Fibroblast of lung (primary cell): ENCODE results near the gene TRIP12. TPM values are rescaled to one million over a fixed set of nuclear protein-coding genes. Genes with fewer than 3 reads are reported as not detected.
"Not testable (repeated sequence)": the region's sequence is repeated elsewhere in the genome, so short reads cannot be mapped to it uniquely, and the experiment has no call there.

Source experiments
- DNase-seq, 2 donors: peaks; one replicate each; pipeline versions ENCODE4 v3.0.0 to v3.0.0-alpha.2; 2010; ENCODE audit warnings: low read depth in 2 of 2
- H2AFZ ChIP-seq: 2 replicates; pipeline ENCODE4 v1.5.1; 2012; ENCODE audit warnings: low read length, control low read depth, inconsistent platforms
- H3K27ac ChIP-seq: 2 replicates; pipeline ENCODE4 v1.5.1; 2011; ENCODE audit warnings: low read length, control low read depth; ENCODE audit not compliant: insufficient read depth
- H3K27me3 ChIP-seq: 2 replicates; pipeline ENCODE4 v1.5.1; 2011; ENCODE audit warnings: mild to moderate bottlenecking, low read length; ENCODE audit not compliant: control insufficient read depth, insufficient read depth
- H3K36me3 ChIP-seq: 2 replicates; pipeline ENCODE4 v1.5.1; 2011; ENCODE audit warnings: low read length; ENCODE audit not compliant: control insufficient read depth, insufficient read depth
- H3K4me1 ChIP-seq: 2 replicates; pipeline ENCODE4 v1.5.1; 2011; ENCODE audit warnings: low read length; ENCODE audit not compliant: control insufficient read depth, insufficient read depth; ENCODE audit errors: extremely low read depth
- H3K4me2 ChIP-seq: 2 replicates; pipeline ENCODE4 v1.5.1; 2011; ENCODE audit warnings: low read length, control low read depth; ENCODE audit not compliant: insufficient read depth; ENCODE audit errors: extremely low read depth
- H3K4me3 ChIP-seq, 4 experiments: fragments of 200-600 bp in 1 of 4; sonication (generic) in 1 of 4; replicated peaks in 1 of 4; 2 replicates each; pipeline ENCODE4 v1.5.1; 2011 to 2016; ENCODE audit warnings: low read length in 4 of 4, low read depth in 3 of 4, mild to moderate bottlenecking in 3 of 4, control low read depth in 2 of 4, inconsistent platforms in 1 of 4, mixed read lengths in 1 of 4; ENCODE audit not compliant: insufficient read depth in 1 of 4; ENCODE audit errors: control extremely low read depth in 1 of 4
- H3K79me2 ChIP-seq: 2 replicates; pipeline ENCODE4 v1.5.1; 2012; ENCODE audit warnings: mild to moderate bottlenecking, low read length, inconsistent platforms; ENCODE audit not compliant: control insufficient read depth, insufficient read depth
- H3K9ac ChIP-seq: 2 replicates; pipeline ENCODE4 v1.5.1; 2011; ENCODE audit warnings: mild to moderate bottlenecking, low read length, control low read depth; ENCODE audit not compliant: insufficient read depth
- H3K9me3 ChIP-seq: 2 replicates; pipeline ENCODE4 v1.5.1; 2012; ENCODE audit warnings: low read depth, low read length; ENCODE audit not compliant: control insufficient read depth, insufficient read depth
- H4K20me1 ChIP-seq: 2 replicates; pipeline ENCODE4 v1.5.1; 2011; ENCODE audit warnings: low read length; ENCODE audit not compliant: control insufficient read depth, insufficient read depth; ENCODE audit errors: extremely low read depth
- CTCF ChIP-seq, 2 donors: IDR thresholded peaks in 1 of 2; conservative IDR thresholded peaks in 1 of 2; 1 replicate in 1 of 2; 2 replicates in 1 of 2; pipeline ENCODE4 v1.5.1; 2011 to 2012; ENCODE audit warnings: low read length in 2 of 2, control low read depth in 1 of 2, inconsistent platforms in 1 of 2, low read depth in 1 of 2, mild to moderate bottlenecking in 1 of 2
- EZH2 ChIP-seq: IDR thresholded peaks from 2 replicates; pipeline ENCODE4 v1.5.1; 2012; ENCODE audit warnings: low read length, control low read depth, mild to moderate bottlenecking; ENCODE audit errors: missing control alignments
- polyA plus RNA-seq, 2 donors: library from polyadenylated mRNA; depleted of rRNA in 1 of 2; stranded (reverse) in 1 of 2; unstranded in 1 of 2; fragments of >200 nt; gene quantifications; 2 replicates each; pipeline ENCODE4 v1.2.1, GENCODE V29; 2011 to 2012; ENCODE audit warnings: missing spikeins in 1 of 2
- total RNA-seq: library from RNA; depleted of rRNA; stranded (reverse); fragments of >200 nt; gene quantifications from 2 replicates; pipeline ENCODE4 v1.2.1, GENCODE V29; 2014

Gene TRIP12
- total and polyA plus RNA-seq, 2 donors (not counting 1 experiment from before 2014, with no cell fraction given), result 122 to 277 TPM

GRCh38 chr2:229794636-229795035, 127.2 kb downstream of the TRIP12 start:
- Histone ChIP-seq H3K36me3 (peaks cover 11% of the 10 kb centered on the region), H3K27me3 (no peaks in the 10 kb centered on the region), H3K4me3 (no peak overlapping the region), H4K20me1 (no peaks in the 10 kb centered on the region), H3K9ac (no peak overlapping the region), H3K9me3 (no peaks in the 10 kb centered on the region), H3K79me2 (no peaks in the 10 kb centered on the region), H3K4me1 (no peaks in the 10 kb centered on the region), H2AFZ (no peak overlapping the region), H3K4me2 (no peak overlapping the region), H3K27ac (no peak overlapping the region)
- no peak for TF ChIP-seq CTCF (conservative IDR thresholded peaks at IDR 0.05 in 1 of 2, IDR thresholded peaks at IDR 0.05 in 1 of 2; ENCODE audit: low read depth in 1 of 2, low read length in 2 of 2)
- no peak for TF ChIP-seq EZH2
- no peak for DNase-seq

GRCh38 chr2:229786289-229786688, 135.5 kb downstream of the TRIP12 start:
- H2AFZ ChIP-seq, H4K20me1 ChIP-seq, H3K36me3 ChIP-seq, H3K27ac ChIP-seq, DNase-seq, H3K4me3 ChIP-seq, H3K4me2 ChIP-seq, H3K27me3 ChIP-seq, H3K4me1 ChIP-seq, H3K79me2 ChIP-seq, H3K9ac ChIP-seq, H3K9me3 ChIP-seq: not testable (repeated sequence)

GRCh38 chr2:229784791-229785190, 137.0 kb downstream of the TRIP12 start:
- H3K9ac ChIP-seq, result no peak overlapping the region
- no peaks in the 10 kb centered on the region for H3K9me3 ChIP-seq
- H3K4me3 ChIP-seq, result no peak overlapping the region
- no peaks in the 10 kb centered on the region for H4K20me1 ChIP-seq
- no peak overlapping the region for H3K27ac ChIP-seq
- TF ChIP-seq EZH2 (no peak), CTCF (conservative IDR thresholded peaks at IDR 0.05 in 1 of 2, IDR thresholded peaks at IDR 0.05 in 1 of 2; ENCODE audit: low read depth in 1 of 2, low read length in 2 of 2) (no peak)
- peaks cover 8% of the 10 kb centered on the region for H3K36me3 ChIP-seq
- no peaks in the 10 kb centered on the region for H3K27me3 ChIP-seq
- peak; percentile 16 to 31 for DNase-seq
- no peak overlapping the region for H2AFZ ChIP-seq
- H3K4me2 ChIP-seq, result no peak overlapping the region
- peaks cover 2% of the 10 kb centered on the region for H3K79me2 ChIP-seq
- H3K4me1 ChIP-seq, result no peaks in the 10 kb centered on the region
